ENCODE results near the gene SMIM17.

DNA sequence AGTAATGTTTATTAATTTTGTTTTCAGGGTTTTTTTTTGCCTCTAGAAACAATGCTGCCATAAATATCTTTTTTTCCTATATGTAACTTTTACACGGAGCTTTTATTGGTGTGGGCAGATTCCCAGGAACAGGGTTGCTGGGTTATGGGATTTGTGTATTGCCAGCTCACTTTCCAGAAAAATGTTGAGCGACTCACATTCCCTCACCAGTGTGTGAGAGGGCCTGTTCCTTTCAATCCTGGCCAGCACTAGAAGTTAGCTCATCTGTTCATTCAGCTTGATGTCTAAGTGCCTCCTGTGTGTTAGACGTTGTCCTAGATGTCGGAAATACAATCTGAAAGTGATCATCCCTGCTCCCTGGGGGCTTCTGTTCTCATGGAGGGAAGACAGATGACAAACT lies 45.3 kb upstream of the SMIM17 start:
- no peak for TF ChIP-seq FOXM1 (IDR thresholded peaks at IDR 0.05; ENCODE audit: borderline replicate concordance)
- TF ChIP-seq NFRKB (IDR thresholded peaks at IDR 0.05), result no peak
- TF ChIP-seq FOXA1 (IDR thresholded peaks at IDR 0.05), result no peak
- TF ChIP-seq, protein P1, sequence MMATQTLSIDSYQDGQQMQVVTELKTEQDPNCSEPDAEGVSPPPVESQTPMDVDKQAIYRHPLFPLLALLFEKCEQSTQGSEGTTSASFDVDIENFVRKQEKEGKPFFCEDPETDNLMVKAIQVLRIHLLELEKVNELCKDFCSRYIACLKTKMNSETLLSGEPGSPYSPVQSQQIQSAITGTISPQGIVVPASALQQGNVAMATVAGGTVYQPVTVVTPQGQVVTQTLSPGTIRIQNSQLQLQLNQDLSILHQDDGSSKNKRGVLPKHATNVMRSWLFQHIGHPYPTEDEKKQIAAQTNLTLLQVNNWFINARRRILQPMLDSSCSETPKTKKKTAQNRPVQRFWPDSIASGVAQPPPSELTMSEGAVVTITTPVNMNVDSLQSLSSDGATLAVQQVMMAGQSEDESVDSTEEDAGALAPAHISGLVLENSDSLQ (IDR thresholded peaks at IDR 0.05), result no peak
- no peak for TF ChIP-seq ZNF384 (IDR thresholded peaks at IDR 0.05)
- TF ChIP-seq BHLHE40 (IDR thresholded peaks at IDR 0.05; ENCODE audit: borderline replicate concordance), result no peak
- TF ChIP-seq FOXK2 (IDR thresholded peaks at IDR 0.05), result no peak
- no peak for TF ChIP-seq SUZ12 (IDR thresholded peaks at IDR 0.05)
- TF ChIP-seq TARDBP (IDR thresholded peaks at IDR 0.05), result no peak

Data from HEK293T (cell line).